Endothelial cell of umbilical vein (primary cell): ENCODE results near the gene OTOGL. TPM values are rescaled to one million over a fixed set of nuclear protein-coding genes. Genes with fewer than 3 reads are reported as not detected.

ENCODE experiments used
- BruUV-seq: library from RNA; stranded (reverse); fragments of 400-500 nt; replicated peaks from 2 replicates; lab custom pipeline; 2021; lab: Mats Ljungman, UMichigan
- CTCF ChIA-PET: fragments of 300-600, 350-600 bp; sonication (Branson Sonifier 250); formaldehyde crosslinking; loops from one replicate; lab custom pipeline; 2021; ENCODE audit warnings: antibody characterized with exemption, inconsistent platforms; lab: Charles Lee
- POLR2A ChIA-PET: fragments of 300-600, 350-600 bp; sonication (Branson Sonifier 250); formaldehyde crosslinking; loops from one replicate; lab custom pipeline; 2021; ENCODE audit warnings: antibody characterized with exemption, inconsistent platforms; lab: Charles Lee
- DNase-seq: peaks from one replicate; pipeline ENCODE4 v3.0.0-alpha.2; 2011; ENCODE audit warnings: low read depth, low spot score
- FAIRE-seq: peaks from 2 replicates; lab custom pipeline; 2011; peaks lifted over from hg19 to GRCh38; lab: Jason Lieb, UNC
- H2AFZ ChIP-seq: 2 replicates; pipeline ENCODE4 v1.6.0; 2012; ENCODE audit warnings: low read depth, low read length, control low read depth, inconsistent platforms
- H3K27ac ChIP-seq: 2 replicates; pipeline ENCODE4 v1.5.1; 2011; ENCODE audit warnings: low read depth, mild to moderate bottlenecking, control low read depth, low read length, moderate library complexity; ENCODE audit not compliant: insufficient read depth
- H3K27me3 ChIP-seq, 2 experiments: 2 replicates each; pipeline versions ENCODE4 v1.6.0 to v1.6.1; 2011; ENCODE audit warnings: low read length in 2 of 2, mixed read lengths in 1 of 2; ENCODE audit not compliant: control insufficient read depth in 2 of 2, insufficient read depth in 2 of 2
- H3K36me3 ChIP-seq, 2 experiments: 2 replicates in 1 of 2; 3 replicates in 1 of 2; pipeline ENCODE4 v1.5.1; 2011; ENCODE audit warnings: low read length in 2 of 2, mild to moderate bottlenecking in 1 of 2, moderate library complexity in 1 of 2; ENCODE audit not compliant: control insufficient read depth in 2 of 2, insufficient read depth in 2 of 2; ENCODE audit errors: extremely low read depth in 1 of 2
- H3K4me1 ChIP-seq: 3 replicates; pipeline ENCODE4 v1.5.1; 2011; ENCODE audit warnings: mild to moderate bottlenecking, low read length; ENCODE audit not compliant: control insufficient read depth, insufficient read depth; ENCODE audit errors: extremely low read depth
- H3K4me2 ChIP-seq: 2 replicates; pipeline ENCODE4 v1.6.1; 2011; ENCODE audit warnings: low read length, control low read depth, mixed read lengths; ENCODE audit not compliant: insufficient read depth
- H3K4me3 ChIP-seq, 3 experiments: fragments of 200-600 bp in 1 of 3; sonication (generic), shearing (Covaris generic) in 1 of 3; replicated peaks in 1 of 3; 2 replicates each; pipeline ENCODE4 v1.5.1; 2011 to 2016; ENCODE audit warnings: control low read depth in 3 of 3, low read length in 3 of 3, mild to moderate bottlenecking in 2 of 3, inconsistent platforms in 1 of 3, low read depth in 1 of 3, moderate library complexity in 1 of 3; ENCODE audit not compliant: insufficient read depth in 1 of 3
- H3K79me2 ChIP-seq: 2 replicates; pipeline ENCODE4 v1.6.0; 2012; ENCODE audit warnings: low read length, inconsistent platforms; ENCODE audit not compliant: control insufficient read depth, insufficient read depth
- H3K9ac ChIP-seq: replicated peaks from 2 replicates; pipeline ENCODE3; 2011; ENCODE audit warnings: low read length, control low read depth; ENCODE audit not compliant: insufficient read depth; ENCODE audit errors: extremely low read depth
- H3K9me1 ChIP-seq: replicated peaks from 3 replicates; pipeline ENCODE4 v1.6.0; 2011; ENCODE audit warnings: mild to moderate bottlenecking, low read length; ENCODE audit not compliant: control insufficient read depth, insufficient read depth; ENCODE audit errors: extremely low read depth
- H3K9me3 ChIP-seq: replicated peaks from 2 replicates; pipeline ENCODE4 v1.5.1; 2012; ENCODE audit warnings: low read length, inconsistent platforms; ENCODE audit not compliant: control insufficient read depth, insufficient read depth
- H4K20me1 ChIP-seq: replicated peaks from 2 replicates; pipeline ENCODE3; 2011; ENCODE audit warnings: mild to moderate bottlenecking, low read length; ENCODE audit not compliant: control insufficient read depth, insufficient read depth; ENCODE audit errors: extremely low read depth
- EZH2 ChIP-seq: IDR thresholded peaks from 2 replicates; pipeline ENCODE4 v1.6.1; 2012; ENCODE audit warnings: borderline replicate concordance, low read depth, mild to moderate bottlenecking, moderate library complexity, low read length, inconsistent platforms; ENCODE audit not compliant: severe bottlenecking
- FOS ChIP-seq: IDR thresholded peaks from 2 replicates; pipeline ENCODE4 v1.6.1; 2011; ENCODE audit warnings: mild to moderate bottlenecking, low read length, moderate library complexity, borderline replicate concordance; ENCODE audit not compliant: insufficient read depth
- GATA2 ChIP-seq: IDR thresholded peaks from 2 replicates; pipeline ENCODE4 v1.7.0; 2011; ENCODE audit warnings: low read depth, mild to moderate bottlenecking, moderate library complexity, mixed read lengths, low read length; ENCODE audit not compliant: insufficient read length, insufficient read depth
- JUN ChIP-seq: IDR thresholded peaks from 2 replicates; pipeline ENCODE4 v1.6.1; 2011; ENCODE audit warnings: borderline replicate concordance, low read depth; ENCODE audit not compliant: insufficient read length, insufficient read depth
- MYC ChIP-seq: IDR thresholded peaks from one replicate; pipeline ENCODE4 v1.6.1; 2011; ENCODE audit warnings: mild to moderate bottlenecking, low read depth, low read length
- POLR2A ChIP-seq: IDR thresholded peaks from 2 replicates; pipeline ENCODE4 v1.6.1; 2012; ENCODE audit warnings: low read depth, mild to moderate bottlenecking, control low read depth, low read length
- POLR2AphosphoS5 ChIP-seq: IDR thresholded peaks from 2 replicates; pipeline ENCODE4 v1.6.1; 2012; ENCODE audit warnings: low read depth, mild to moderate bottlenecking, control low read depth, low read length, moderate library complexity; ENCODE audit not compliant: insufficient read depth
- dilution Hi-C: fragments of 300-500 bp; cut with MboI; formaldehyde crosslinking; loops from one replicate; pipeline ENCODE4 v1.15.0; 2019; ENCODE audit warnings: low sequenced_read_pairs; ENCODE audit not compliant: extremely low pct_ligation_motif_present
- intact Hi-C: fragments of 100-400 bp; cut with micrococcal nuclease; formaldehyde crosslinking; loops from one replicate; pipeline ENCODE4 v1.10.0; 2022
- polyA plus RNA-seq, 4 experiments: library from polyadenylated mRNA; depleted of rRNA in 3 of 4; stranded (reverse) in 3 of 4; unstranded in 1 of 4; fragments of >200 nt; gene quantifications; 2 replicates each; pipeline versions ENCODE4 v1.2.1 to v1.2.3, GENCODE V29; 2011 to 2012; ENCODE audit warnings: missing spikeins in 1 of 4
- total RNA-seq: library from RNA; stranded (reverse); gene quantifications from 2 replicates; pipeline ENCODE4 v1.2.3, GENCODE V29; 2021
- TF ChIP-seq, protein P1 (sequence below), 2 donors: IDR thresholded peaks; 1 replicate in 1 of 2; 2 replicates in 1 of 2; pipeline ENCODE4 v1.5.1; 2011; ENCODE audit warnings: low read length in 2 of 2, mild to moderate bottlenecking in 2 of 2, moderate library complexity in 2 of 2, control low read depth in 1 of 2, inconsistent platforms in 1 of 2, low read depth in 1 of 2; ENCODE audit not compliant: insufficient read depth in 1 of 2; ENCODE audit errors: extremely low read depth in 1 of 2
- TF ChIP-seq, protein P2 (sequence below): IDR thresholded peaks from 2 replicates; pipeline ENCODE4 v1.6.1; 2011; ENCODE audit not compliant: insufficient read depth, insufficient read length

OTOGL gene
- total and polyA plus RNA-seq, 2 donors (not counting 3 experiments of a cell fraction or from before 2014, with no cell fraction given): 1.4 to 2.0 TPM

DNA sequence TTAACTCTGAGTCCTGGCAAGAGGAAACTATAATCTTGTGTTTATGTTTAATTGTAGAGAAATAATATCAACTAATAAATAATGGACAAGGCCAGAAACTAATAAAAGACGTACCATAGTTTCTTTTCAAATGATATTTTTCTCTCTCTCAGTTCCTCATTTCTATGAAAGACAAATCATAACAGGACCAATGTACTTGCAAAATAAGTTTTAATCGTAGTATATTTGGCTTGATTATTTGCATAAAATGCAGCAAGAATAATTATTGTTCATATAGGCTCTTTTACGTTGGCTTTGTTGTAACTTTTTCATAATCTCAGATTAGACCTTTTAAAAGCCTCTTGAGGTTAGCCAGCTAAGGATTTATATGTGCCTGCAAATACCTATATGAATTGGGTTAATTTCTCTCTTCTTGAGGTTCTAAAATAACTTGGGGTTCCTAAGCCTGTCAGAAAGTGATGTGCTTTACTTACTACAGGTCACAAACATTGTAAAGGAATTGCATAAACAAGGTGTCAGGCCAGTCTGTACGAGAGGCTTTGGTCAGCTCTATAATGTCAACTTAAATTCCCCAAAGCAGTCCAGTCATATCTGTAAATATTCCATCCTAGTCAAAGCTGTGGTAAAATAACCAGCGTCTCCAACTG lies 191.9 kb downstream of the OTOGL start:
- DNase-seq: no peak
- Histone ChIP-seq H3K4me1 (no peaks in the 10 kb centered on the region), H3K9ac (no peak overlapping the region), H3K9me1 (no peaks in the 10 kb centered on the region), H2AFZ (no peak overlapping the region), H4K20me1 (no peaks in the 10 kb centered on the region), H3K27me3 (no peaks in the 10 kb centered on the region), H3K4me2 (no peak overlapping the region), H3K27ac (no peak overlapping the region), H3K79me2 (no peaks in the 10 kb centered on the region), H3K36me3 (no peaks in the 10 kb centered on the region), H3K9me3 (no peaks in the 10 kb centered on the region), H3K4me3 (no peak overlapping the region)
- no TSS peak for BruUV-seq
- CTCF ChIA-PET: interaction anchor here (1.3 kb wide), 1 partner anchor 8 kb away, joined by 3 read pairs; no protein-coding TSS in a partner anchor
- intact Hi-C loops: no loop called here
- no peak for TF ChIP-seq FOS
- TF ChIP-seq, protein P1, sequence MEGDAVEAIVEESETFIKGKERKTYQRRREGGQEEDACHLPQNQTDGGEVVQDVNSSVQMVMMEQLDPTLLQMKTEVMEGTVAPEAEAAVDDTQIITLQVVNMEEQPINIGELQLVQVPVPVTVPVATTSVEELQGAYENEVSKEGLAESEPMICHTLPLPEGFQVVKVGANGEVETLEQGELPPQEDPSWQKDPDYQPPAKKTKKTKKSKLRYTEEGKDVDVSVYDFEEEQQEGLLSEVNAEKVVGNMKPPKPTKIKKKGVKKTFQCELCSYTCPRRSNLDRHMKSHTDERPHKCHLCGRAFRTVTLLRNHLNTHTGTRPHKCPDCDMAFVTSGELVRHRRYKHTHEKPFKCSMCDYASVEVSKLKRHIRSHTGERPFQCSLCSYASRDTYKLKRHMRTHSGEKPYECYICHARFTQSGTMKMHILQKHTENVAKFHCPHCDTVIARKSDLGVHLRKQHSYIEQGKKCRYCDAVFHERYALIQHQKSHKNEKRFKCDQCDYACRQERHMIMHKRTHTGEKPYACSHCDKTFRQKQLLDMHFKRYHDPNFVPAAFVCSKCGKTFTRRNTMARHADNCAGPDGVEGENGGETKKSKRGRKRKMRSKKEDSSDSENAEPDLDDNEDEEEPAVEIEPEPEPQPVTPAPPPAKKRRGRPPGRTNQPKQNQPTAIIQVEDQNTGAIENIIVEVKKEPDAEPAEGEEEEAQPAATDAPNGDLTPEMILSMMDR (IDR thresholded peaks at IDR 0.05; ENCODE audit: extremely low read depth in 1 of 2, insufficient read depth in 1 of 2, low read depth in 1 of 2, low read length in 2 of 2): no peak
- no peak for TF ChIP-seq POLR2A
- TF ChIP-seq EZH2: no peak
- TF ChIP-seq, protein P2, sequence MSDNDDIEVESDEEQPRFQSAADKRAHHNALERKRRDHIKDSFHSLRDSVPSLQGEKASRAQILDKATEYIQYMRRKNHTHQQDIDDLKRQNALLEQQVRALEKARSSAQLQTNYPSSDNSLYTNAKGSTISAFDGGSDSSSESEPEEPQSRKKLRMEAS: no peak
- TF ChIP-seq MYC: no peak
- TF ChIP-seq GATA2: no peak
- no peak for TF ChIP-seq POLR2AphosphoS5
- no peak for TF ChIP-seq JUN
- no peak for FAIRE-seq
- dilution Hi-C loops: no loop called here
- POLR2A ChIA-PET: no interaction called here
